H7 (cell line): ENCODE results near the gene HMGCL. TPM values are rescaled to one million over a fixed set of nuclear protein-coding genes. Genes with fewer than 3 reads are reported as not detected.
"Not testable (repeated sequence)": the region's sequence is repeated elsewhere in the genome, so short reads cannot be mapped to it uniquely, and the experiment has no call there.

Source experiments
- DNase-seq: peaks from one replicate; pipeline ENCODE4 v3.0.0; 2012
- H3K27me3 ChIP-seq: 2 replicates; pipeline ENCODE4 v1.6.0; 2011; ENCODE audit warnings: mild to moderate bottlenecking, low read length; ENCODE audit not compliant: control insufficient read depth, insufficient read depth
- H3K36me3 ChIP-seq: replicated peaks from 2 replicates; pipeline ENCODE4 v1.5.1; 2011; ENCODE audit warnings: low read length; ENCODE audit not compliant: control insufficient read depth, insufficient read depth
- H3K4me3 ChIP-seq: 2 replicates; pipeline ENCODE4 v1.5.1; 2011; ENCODE audit warnings: low read depth, mild to moderate bottlenecking, control low read depth, low read length, moderate library complexity; ENCODE audit not compliant: insufficient read depth
- total RNA-seq: library from RNA; depleted of rRNA; stranded (reverse); fragments of >200 nt; shearing (Covaris generic); gene quantifications from 2 replicates; pipeline ENCODE4 v1.2.3, GENCODE V29; 2014

The HMGCL gene
- total RNA-seq, 1 experiment from 2014 or later, result 35.8 TPM

DNA sequence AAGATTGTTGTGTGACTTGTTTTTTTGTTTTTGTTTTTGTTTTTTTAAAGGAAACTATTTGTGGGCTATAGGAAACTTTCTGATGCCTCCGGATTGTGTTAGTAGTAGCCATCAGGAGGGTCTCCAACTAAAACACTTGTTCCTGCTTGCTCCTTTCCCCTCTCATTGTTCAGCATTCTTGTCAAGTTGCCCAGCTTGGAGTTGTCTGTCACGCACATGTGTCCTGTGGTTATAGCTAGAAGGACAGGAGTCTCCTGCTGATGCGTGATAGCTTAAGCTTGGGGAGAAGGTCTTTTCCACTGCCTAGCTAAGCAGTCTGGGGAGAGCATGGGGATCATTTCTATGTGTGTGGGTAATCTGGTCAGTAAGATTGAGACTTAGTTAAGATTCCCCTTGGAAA is 37.5 kb downstream of the HMGCL start:
- no peaks in the 10 kb centered on the region for H3K27me3 ChIP-seq
- DNase-seq, result no peak
- H3K4me3 ChIP-seq, result no peak overlapping the region
- peaks cover 17% of the 10 kb centered on the region for H3K36me3 ChIP-seq

DNA sequence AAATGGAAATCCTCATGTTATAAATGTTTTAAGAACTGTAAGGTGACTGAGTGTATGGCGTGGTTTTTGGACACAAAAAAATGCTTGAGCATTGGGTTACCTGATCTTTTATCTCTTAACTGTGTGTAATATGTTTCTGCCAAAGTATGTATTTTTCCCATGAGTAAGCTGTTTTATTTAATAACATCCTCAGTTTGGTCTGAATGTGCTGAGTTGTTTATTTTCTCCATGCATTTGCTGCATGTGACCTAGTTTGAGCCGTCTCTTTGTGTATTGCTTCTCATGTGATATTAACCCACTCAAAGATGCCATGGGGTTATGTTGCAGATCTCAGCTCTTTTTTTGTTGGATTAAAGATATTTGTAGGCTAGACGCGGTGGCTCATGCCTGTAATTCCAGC is 40.4 kb downstream of the HMGCL start:
- H3K4me3 ChIP-seq, result no peak overlapping the region
- no peaks in the 10 kb centered on the region for H3K27me3 ChIP-seq
- no peak for DNase-seq
- H3K36me3 ChIP-seq, result peaks cover 21% of the 10 kb centered on the region

GRCh38 chr1:23783141-23783540 is 42.1 kb downstream of the HMGCL start:
- not testable (repeated sequence) for H3K4me3 ChIP-seq, H3K27me3 ChIP-seq, DNase-seq
- peaks cover 21% of the 10 kb centered on the region for H3K36me3 ChIP-seq

DNA sequence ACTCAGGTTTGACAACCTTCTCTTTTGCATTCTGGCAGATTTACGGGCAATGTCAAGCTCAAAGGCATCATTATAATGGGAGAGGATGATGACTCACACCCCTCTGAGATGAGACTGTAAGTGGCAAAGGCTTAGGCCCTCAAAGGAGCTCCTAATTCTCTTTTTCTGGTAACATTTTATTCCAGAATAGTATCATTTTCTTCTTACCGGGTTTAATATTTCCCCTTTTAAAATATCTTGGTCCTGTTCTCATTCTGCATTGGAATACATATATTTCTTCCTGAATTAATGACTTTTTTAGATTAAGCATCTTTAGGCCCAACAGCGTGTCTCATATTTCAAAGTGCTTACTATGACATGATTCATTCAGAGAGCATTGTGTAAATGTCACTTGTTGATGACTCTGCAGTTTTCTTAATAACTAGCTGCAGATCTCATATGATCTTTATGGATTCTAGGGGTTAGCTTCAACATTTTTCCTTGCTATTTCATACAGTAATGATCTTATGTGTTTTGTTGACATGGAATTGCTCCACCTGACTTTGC is 45.3 kb downstream of the HMGCL start:
- Histone ChIP-seq H3K27me3 (no peaks in the 10 kb centered on the region), H3K4me3 (no peak overlapping the region), H3K36me3 (peaks cover 5% of the 10 kb centered on the region; the same call in 1 of the 2 replicates)
- no peak for DNase-seq

DNA sequence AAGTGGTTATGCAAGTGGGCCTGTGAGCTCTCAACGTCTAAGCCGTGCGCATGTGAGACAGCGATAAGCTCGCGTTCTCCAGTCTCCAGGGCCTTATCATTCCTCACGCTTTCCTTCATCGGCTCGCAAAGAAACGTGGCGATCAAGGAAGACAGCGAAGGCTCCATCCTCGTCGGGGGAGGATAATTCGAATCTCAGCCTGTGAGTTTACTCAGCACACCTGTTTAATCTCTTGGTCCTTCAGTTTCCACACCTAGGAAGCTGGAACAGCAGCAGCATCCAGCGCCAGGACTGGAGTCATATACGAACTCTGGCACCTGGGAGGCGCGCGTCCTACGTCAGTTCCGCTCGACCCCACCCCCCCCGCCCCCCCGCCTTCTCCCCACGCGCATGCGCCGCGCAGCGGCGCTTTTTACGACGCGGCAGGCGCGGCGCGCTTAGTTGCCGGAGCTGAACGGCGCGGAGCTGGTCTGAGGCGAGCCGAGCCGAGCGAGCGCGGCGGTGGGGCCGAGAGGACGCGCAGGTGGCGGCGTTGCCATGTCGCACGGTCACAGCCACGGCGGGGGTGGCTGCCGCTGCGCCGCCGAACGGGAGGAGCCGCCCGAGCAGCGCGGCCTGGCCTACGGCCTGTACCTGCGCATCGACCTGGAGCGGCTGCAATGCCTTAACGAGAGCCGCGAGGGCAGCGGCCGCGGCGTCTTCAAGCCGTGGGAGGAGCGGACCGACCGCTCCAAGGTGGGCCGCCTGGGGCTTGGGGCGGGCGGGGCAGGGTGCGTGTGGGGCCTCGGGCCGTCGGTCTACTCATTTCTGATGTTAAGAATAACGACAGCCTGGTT is 47.0 kb downstream of the HMGCL start, which contains the start of gene PITHD1:
TSS of gene PITHD1 (plus strand) at position 440 of the 836 bp plus-strand sequence. CDS start at position 538, 98 bp downstream.
- DNase-seq, result peak; percentile 99
- peaks cover 4% of the 10 kb centered on the region; the same call in 1 of the 2 replicates for H3K36me3 ChIP-seq
- H3K4me3 ChIP-seq, result peak within 1 kb of the TSS; percentile 98
- no peaks in the 10 kb centered on the region for H3K27me3 ChIP-seq

GRCh38 chr1:23776217-23776616 is 49.0 kb downstream of the HMGCL start:
- DNase-seq, result no peak
- Histone ChIP-seq H3K36me3 (peaks cover 3% of the 10 kb centered on the region; the same call in 1 of the 2 replicates), H3K4me3 (no peak overlapping the region), H3K27me3 (no peaks in the 10 kb centered on the region)

DNA sequence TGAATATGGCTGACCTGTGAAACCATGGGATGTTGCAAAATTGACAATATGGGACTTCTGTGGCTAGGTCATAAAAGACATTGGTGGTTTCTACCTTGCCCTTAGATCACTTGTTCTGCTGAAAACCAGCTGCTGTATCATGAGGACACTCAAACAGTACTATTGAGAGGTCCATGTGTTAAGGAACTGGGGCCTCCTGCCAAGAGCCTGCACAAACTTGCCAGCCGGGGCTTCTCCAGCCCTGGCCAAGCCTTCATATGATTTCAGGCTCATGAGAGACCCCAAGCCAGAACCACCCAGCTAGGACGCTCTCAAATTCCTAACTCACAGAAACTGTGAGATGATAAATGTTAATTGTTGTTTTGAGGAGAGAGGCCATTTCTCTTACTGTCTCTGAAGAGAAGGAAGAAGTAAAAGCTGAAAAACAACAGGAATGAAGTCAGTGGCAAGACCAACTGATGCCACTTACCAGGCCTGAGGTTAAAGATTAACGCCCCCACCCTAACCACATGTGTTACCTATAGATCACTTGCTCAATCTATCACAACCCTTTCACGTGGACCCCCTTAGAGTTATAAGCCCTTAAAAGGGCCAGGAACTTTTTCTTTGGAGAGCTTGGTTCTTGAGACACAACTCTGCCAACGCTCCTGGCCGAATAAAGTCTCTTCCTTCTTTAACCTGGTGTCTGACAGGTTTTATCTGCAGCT is 50.9 kb downstream of the HMGCL start:
- Histone ChIP-seq H3K27me3 (no peaks in the 10 kb centered on the region), H3K4me3 (no peak overlapping the region), H3K36me3 (peaks cover 2% of the 10 kb centered on the region)
- DNase-seq, result no peak

DNA sequence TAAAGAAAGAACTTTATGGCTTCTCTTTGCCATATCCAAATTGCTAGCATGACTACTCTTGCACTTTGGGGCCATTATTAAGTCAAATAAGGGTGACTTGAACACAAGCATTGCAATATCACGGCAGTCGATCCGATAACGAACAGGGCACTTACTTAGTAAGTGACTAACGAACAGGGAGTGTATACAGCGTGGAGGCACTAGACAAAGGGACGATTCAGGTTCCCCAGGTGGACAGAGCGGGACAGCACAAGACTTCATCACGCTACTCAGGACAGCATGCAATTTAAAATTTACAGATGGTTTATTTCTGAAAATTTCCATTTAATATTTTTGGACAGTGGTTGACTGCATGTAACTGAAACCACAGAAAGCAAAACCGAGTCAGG is 52.4 kb downstream of the HMGCL start:
- DNase-seq, result no peak

DNA sequence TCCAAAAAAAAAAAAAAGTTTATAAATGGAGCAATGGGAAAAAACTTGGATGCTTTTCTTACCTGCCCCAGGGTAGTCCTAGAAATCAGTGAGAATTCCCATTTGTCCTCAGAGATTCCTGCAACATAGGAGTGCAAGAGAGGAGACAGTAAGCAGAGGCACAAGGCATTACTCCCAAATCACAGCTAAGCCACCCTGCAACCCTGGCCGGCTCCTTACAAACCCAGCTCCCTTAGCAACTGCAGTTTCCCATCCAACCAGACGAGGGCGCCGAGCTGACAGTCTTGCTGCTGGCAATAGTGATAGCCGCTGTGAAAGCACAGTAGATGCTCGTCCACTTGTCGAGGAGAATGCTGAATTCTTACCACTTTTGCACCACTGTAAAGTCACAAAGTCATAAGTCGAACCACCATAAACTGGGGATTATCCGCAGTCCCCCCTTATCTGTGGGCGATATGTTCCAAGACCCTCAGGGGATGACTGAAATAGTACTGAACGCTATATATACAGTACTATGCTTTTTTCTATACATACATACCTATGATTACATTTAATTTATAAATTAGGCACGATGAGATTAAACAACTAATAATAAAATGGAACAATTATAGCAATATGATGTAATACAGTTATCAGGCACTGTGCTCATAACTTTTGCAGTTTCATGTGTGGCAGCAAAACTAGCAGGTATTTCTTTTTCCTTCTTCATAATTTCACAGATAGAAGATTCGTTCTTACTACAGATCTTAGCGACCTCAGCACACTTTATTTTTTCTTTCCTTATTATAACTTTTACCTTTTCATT is 53.0 kb downstream of the HMGCL start:
- H3K4me3 ChIP-seq, result no peak overlapping the region
- no peaks in the 10 kb centered on the region for H3K27me3 ChIP-seq
- peak; percentile 84 for DNase-seq
- peaks cover 2% of the 10 kb centered on the region for H3K36me3 ChIP-seq

More for the DNA sequence above, 52.4 kb downstream of the HMGCL start:
- no peaks in the 10 kb centered on the region for H3K27me3 ChIP-seq
- no peak overlapping the region for H3K4me3 ChIP-seq
- H3K36me3 ChIP-seq, result peaks cover 2% of the 10 kb centered on the region

DNA sequence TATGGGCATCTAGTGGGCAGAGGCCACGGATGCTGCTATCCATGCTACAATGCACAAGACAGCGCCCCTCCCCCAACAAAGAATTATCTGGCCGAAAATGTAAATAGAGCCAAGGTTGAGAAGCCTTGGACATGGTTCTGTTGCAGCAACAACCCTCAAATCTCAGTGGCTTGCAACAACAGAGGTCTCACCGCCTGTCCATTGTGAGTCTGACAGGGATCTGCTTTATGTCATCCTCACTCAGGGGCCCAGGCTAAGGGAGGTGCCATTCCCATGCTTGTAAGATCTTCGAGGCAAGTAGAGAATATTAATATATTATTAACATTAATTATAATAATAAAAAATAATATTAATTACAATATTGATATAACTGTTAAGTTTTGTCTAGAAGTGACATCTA is 56.5 kb downstream of the HMGCL start:
- H3K4me3 ChIP-seq, result no peak overlapping the region
- no peak for DNase-seq
- H3K27me3 ChIP-seq, result no peaks in the 10 kb centered on the region
- H3K36me3 ChIP-seq, result peaks cover 6% of the 10 kb centered on the region

DNA sequence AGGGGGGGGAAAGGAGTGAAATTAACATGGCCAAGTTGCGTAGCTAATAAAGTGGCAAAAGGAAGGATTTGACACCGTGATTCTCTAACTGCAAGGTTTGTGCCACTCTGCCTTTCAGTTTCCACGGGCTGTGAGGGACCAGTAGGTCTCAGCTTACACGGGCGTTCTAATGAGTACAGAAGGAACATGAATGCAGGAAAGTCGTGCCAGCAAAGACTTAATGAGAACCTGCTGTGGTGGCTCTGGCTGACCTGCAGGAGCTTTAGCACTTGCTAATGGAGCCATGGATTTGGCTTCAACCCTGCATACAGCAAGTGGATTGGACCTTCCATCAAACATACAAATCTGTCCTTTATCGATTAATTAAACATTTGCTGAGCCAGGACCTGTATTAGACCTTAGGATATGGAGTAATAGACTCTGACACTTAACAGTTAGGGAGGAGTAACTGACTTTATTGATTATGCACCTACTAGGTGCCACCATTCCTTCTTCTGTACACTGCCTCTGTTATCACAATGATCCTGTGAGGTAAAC is 62.1 kb downstream of the HMGCL start:
- DNase-seq, result no peak
- Histone ChIP-seq H3K27me3 (no peaks in the 10 kb centered on the region), H3K36me3 (peaks cover 20% of the 10 kb centered on the region), H3K4me3 (no peak overlapping the region)

DNA sequence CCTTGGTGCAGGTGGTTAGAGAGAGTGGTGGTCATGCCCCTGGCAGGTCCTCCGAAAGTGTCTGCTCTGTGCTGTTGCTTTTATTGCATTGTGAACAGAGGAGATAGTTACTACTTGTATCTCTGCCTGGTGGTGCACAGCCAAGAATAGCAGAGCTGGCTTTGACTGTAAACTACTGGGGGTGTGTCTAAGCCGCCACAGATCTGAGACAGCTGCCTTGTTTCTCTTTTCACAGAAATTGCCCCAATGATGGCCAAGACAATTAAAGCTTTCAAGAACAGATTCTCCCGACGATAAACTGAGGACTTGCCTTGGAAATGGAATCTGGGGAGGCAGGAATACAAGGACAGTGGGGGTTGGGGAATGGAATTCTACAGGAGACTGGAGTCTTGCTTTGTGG is 66.0 kb downstream of the HMGCL start:
- Histone ChIP-seq H3K36me3 (peaks cover 41% of the 10 kb centered on the region), H3K4me3 (no peak overlapping the region), H3K27me3 (no peaks in the 10 kb centered on the region)
- no peak for DNase-seq

- DNase-seq, result no peak
- Histone ChIP-seq H3K36me3 (peaks cover 51% of the 10 kb centered on the region), H3K27me3 (no peaks in the 10 kb centered on the region), H3K4me3 (no peak overlapping the region)
Observed at GRCh38 chr1:23757812-23758211, 67.4 kb downstream of the HMGCL start.

DNA sequence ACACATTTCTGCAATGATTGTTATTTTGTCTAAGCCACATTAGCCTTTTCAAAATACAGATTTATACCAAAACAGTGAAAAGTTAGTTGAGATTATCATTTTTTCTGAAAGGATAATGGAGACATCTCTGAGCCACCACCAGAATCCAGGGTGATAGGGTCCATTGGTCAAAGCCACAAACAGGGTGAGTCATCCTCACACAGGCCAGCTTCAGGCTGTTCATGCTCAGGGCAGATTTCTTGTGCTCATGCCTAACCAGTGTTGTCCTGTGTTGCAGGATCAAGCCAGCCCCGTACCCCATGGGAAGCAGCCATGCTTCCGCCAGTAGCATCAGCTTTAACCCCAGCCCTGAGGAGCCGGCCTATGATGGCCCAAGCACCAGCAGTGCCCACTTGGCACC is 68.6 kb downstream of the HMGCL start:
- Histone ChIP-seq H3K4me3 (no peak overlapping the region), H3K27me3 (no peaks in the 10 kb centered on the region), H3K36me3 (peaks cover 60% of the 10 kb centered on the region)
- no peak for DNase-seq
